CD4-positive, alpha-beta memory T cell (primary cell): Measurements from ENCODE around the gene TAF1B. TPM values are rescaled to one million over a fixed set of nuclear protein-coding genes. Genes with fewer than 3 reads are reported as not detected.
"Not testable (repeated sequence)": the region's sequence is repeated elsewhere in the genome, so short reads cannot be mapped to it uniquely, and the experiment has no call there.

Experiments used
- CTCF ChIA-PET: fragments of 350-600 bp; sonication (Branson Sonifier 250); formaldehyde crosslinking; loops from one replicate; lab custom pipeline; 2021; ENCODE audit warnings: inconsistent platforms; ENCODE audit not compliant: partially characterized antibody; lab: Charles Lee
- POLR2A ChIA-PET: fragments of 350-600 bp; sonication (Branson Sonifier 250); formaldehyde crosslinking; loops from one replicate; lab custom pipeline; 2021; ENCODE audit not compliant: partially characterized antibody; lab: Charles Lee
- DNase-seq, 5 donors: peaks; one replicate each; pipeline versions ENCODE4 v3.0.0 to v3.0.0-alpha.2; 2020 to 2022; ENCODE audit warnings: mixed read lengths in 1 of 5
- H3K27ac ChIP-seq: one replicate; pipeline ENCODE4 v1.7.0; 2013; ENCODE audit warnings: low read depth, low read length
- H3K27me3 ChIP-seq: 2 replicates; pipeline ENCODE4 v1.7.0; 2013; ENCODE audit warnings: mild to moderate bottlenecking, low read length, moderate library complexity; ENCODE audit not compliant: insufficient read depth
- H3K36me3 ChIP-seq: 2 replicates; pipeline ENCODE4 v1.7.0; 2013; ENCODE audit warnings: mild to moderate bottlenecking, low read length, moderate library complexity; ENCODE audit not compliant: insufficient read depth
- H3K4me1 ChIP-seq: 2 replicates; pipeline ENCODE4 v1.7.0; 2013; ENCODE audit warnings: mild to moderate bottlenecking, low read length, moderate library complexity; ENCODE audit not compliant: insufficient read depth
- H3K4me3 ChIP-seq, 2 donors: one replicate each; pipeline ENCODE4 v1.7.0; 2013; ENCODE audit warnings: low read length in 2 of 2, mild to moderate bottlenecking in 1 of 2
- H3K9me3 ChIP-seq, 2 donors: one replicate each; pipeline ENCODE4 v1.7.0; 2013; ENCODE audit warnings: low read length in 2 of 2, control low read depth in 1 of 2; ENCODE audit not compliant: control insufficient read depth in 1 of 2
- H3K27ac Mint-ChIP-seq, 7 donors: one replicate each; pipeline ENCODE4 v1.8.0; 2020 to 2021; ENCODE audit warnings: mixed read lengths in 7 of 7, mild to moderate bottlenecking in 6 of 7, inconsistent platforms in 3 of 7, moderate library complexity in 3 of 7
- H3K27me3 Mint-ChIP-seq, 2 donors: one replicate each; pipeline ENCODE4 v1.8.0; 2020 to 2021; ENCODE audit warnings: mixed read lengths in 2 of 2
- H3K36me3 Mint-ChIP-seq, 2 donors: one replicate each; pipeline ENCODE4 v1.8.0; 2020 to 2021; ENCODE audit warnings: mixed read lengths in 2 of 2, inconsistent platforms in 1 of 2, mild to moderate bottlenecking in 1 of 2
- H3K4me1 Mint-ChIP-seq, 4 donors: one replicate each; pipeline ENCODE4 v1.8.0; 2020 to 2021; ENCODE audit warnings: mixed read lengths in 4 of 4, mild to moderate bottlenecking in 1 of 4
- H3K4me3 Mint-ChIP-seq, 8 donors: one replicate each; pipeline ENCODE4 v1.8.0; 2020 to 2021; ENCODE audit warnings: mixed read lengths in 8 of 8, mild to moderate bottlenecking in 7 of 8, moderate library complexity in 6 of 8, inconsistent platforms in 3 of 8
- H3K9me3 Mint-ChIP-seq, 8 donors: one replicate each; pipeline ENCODE4 v1.8.0; 2020 to 2021; ENCODE audit warnings: mixed read lengths in 8 of 8, mild to moderate bottlenecking in 5 of 8, inconsistent platforms in 3 of 8, moderate library complexity in 1 of 8
- intact Hi-C: fragments of 100-400 bp; cut with micrococcal nuclease; formaldehyde crosslinking; loops from one replicate; pipeline ENCODE4 v1.15.1; 2023
- polyA plus RNA-seq, 2 donors: library from polyadenylated mRNA; unstranded; fragments of 300-500 nt; fragmentation: Illumina TruSeq; gene quantifications; one replicate each; pipeline ENCODE4 v1.2.3, GENCODE V29; 2021
- total RNA-seq, 2 experiments: library from RNA; stranded (reverse); gene quantifications; one replicate each; pipeline ENCODE4 v1.2.3, GENCODE V29; 2021

TAF1B gene
- total and polyA plus RNA-seq, 4 experiments from 2014 or later = 4.1 to 23.9 (median 17.8) TPM

DNA sequence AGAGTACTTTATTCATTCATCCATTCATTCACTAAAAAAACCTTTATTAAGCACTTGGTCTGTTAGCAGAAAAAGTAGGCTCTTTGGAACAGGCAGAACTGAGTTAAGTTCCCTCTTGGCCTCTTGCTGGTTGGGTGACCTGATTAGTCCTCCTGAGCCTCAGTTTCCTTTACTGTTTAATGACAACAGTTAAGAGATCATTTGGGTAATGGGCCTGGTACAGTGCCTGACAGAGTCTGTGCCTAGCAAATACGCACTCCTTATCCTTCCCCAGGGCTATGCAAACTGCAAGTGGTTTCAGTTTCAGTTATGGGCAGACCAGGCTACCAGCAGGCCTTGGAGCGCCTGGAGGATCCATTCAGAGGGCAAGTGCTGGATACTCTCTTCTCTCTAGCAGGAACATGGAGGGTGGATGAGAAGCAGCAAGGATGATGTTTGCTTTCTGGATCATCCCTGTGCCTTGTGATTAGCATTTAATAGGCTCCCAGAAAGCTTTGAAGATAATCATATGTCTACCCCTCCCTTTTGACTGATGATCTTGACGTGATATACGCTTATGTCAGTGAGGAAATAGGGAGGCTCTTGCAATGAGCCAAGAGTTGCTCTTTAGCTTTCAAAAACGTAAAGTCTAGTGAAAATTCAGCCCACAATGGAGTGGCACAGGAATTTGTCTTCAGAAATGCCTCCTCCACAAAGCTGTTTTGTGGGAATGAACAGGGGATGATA is 12.4 kb upstream of the TAF1B start:
- Histone ChIP-seq H3K36me3 (no peaks in the 10 kb centered on the region), H3K27ac (no peak overlapping the region), H3K4me3 (no peak overlapping the region), H3K4me1 (peaks cover 6% of the 10 kb centered on the region), H3K27me3 (no peaks in the 10 kb centered on the region), H3K9me3 (no peaks in the 10 kb centered on the region)
- intact Hi-C loops = no loop called here
- DNase-seq = peak in 1 of 5 donors; percentile 40
- Mint-ChIP-seq H3K4me1 (peaks cover 0 to 8% (median 5%) of the 10 kb centered on the region in 4 donors), H3K27me3 (peaks cover 0 to 2% of the 10 kb centered on the region in 2 donors), H3K36me3 (no peaks in the 10 kb centered on the region), H3K27ac (peak overlapping the region in 3 of 7 donors; percentile 31 to 76 (median 50)), H3K9me3 (no peaks in the 10 kb centered on the region), H3K4me3 (peak overlapping the region in 4 of 8 donors; percentile 18 to 36 (median 30))
- CTCF ChIA-PET = interaction anchor here (0.8 to 1.3 kb wide), 2 partner anchors 17 to 31 kb away, joined by 3 to 8 read pairs; no protein-coding TSS in a partner anchor
- POLR2A ChIA-PET = interaction anchor here (1.0 kb wide), 1 partner anchor 40 kb away, joined by 5 read pairs; no protein-coding TSS in a partner anchor

DNA sequence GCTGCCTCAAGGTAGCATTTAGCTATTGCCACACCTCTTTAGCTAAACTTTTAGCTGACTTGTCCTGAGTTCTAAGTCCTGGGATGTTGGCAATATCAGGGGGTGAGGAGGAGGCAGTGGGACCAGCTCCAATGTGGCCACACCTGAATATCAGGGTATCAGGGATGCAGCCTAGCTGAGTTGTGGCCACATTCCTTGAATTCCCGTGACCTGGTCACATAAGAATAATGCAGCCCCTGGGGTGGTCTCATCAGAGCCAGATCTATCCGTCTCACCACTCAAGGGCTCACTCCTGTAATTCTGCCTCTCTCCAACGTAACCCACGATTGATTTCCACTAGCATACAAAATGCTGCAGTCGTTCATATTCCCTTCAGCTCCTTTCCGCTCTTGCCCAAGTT is 11.6 kb upstream of the TAF1B start:
- H3K27me3 Mint-ChIP-seq = peaks cover 0 to 2% of the 10 kb centered on the region in 2 donors
- no peaks in the 10 kb centered on the region for H3K36me3 Mint-ChIP-seq
- Histone ChIP-seq H3K9me3 (no peaks in the 10 kb centered on the region), H3K4me1 (peaks cover 6% of the 10 kb centered on the region), H3K27ac (no peak overlapping the region), H3K4me3 (no peak overlapping the region), H3K27me3 (no peaks in the 10 kb centered on the region), H3K36me3 (no peaks in the 10 kb centered on the region)
- intact Hi-C loops = no loop called here
- no peak overlapping the region for H3K4me3 Mint-ChIP-seq
- ChIA-PET CTCF (interaction anchor here (0.8 to 1.3 kb wide), 2 partner anchors 18 to 32 kb away, joined by 3 to 8 read pairs; no protein-coding TSS in a partner anchor), POLR2A (interaction anchor here (1.0 kb wide), 1 partner anchor 39 kb away, joined by 5 read pairs; no protein-coding TSS in a partner anchor)
- DNase-seq = no peak
- no peak overlapping the region for H3K27ac Mint-ChIP-seq
- peaks cover 0 to 8% (median 5%) of the 10 kb centered on the region in 4 donors for H3K4me1 Mint-ChIP-seq
- H3K9me3 Mint-ChIP-seq = no peaks in the 10 kb centered on the region

DNA sequence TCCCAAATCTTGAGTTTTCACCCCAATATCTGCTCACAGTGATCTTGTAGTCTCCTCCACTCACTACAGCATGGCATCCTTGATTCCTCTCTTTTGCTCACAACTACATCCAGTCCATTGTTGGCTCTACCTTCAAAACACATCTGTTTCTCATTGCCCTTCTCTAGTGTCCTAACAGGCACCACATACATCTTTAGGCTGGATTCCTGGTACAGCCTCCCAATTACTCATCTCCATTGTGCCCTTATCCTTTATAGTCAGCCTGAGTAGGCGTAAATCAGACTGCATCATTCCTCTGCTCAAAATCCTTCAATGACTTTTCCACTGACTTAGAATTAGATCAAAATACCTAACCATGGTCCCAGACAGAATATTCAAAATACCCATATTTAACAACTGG is 10.7 kb upstream of the TAF1B start:
- Histone ChIP-seq H3K9me3 (no peaks in the 10 kb centered on the region), H3K4me3 (no peak overlapping the region), H3K27me3 (no peaks in the 10 kb centered on the region), H3K36me3 (no peaks in the 10 kb centered on the region), H3K4me1 (peaks cover 6% of the 10 kb centered on the region), H3K27ac (no peak overlapping the region)
- peaks cover 0 to 2% of the 10 kb centered on the region in 2 donors for H3K27me3 Mint-ChIP-seq
- no peaks in the 10 kb centered on the region for H3K9me3 Mint-ChIP-seq
- H3K27ac Mint-ChIP-seq = no peak overlapping the region
- ChIA-PET POLR2A (no interaction called here), CTCF (interaction anchor here (1.6 kb wide), 1 partner anchor 18 kb away, joined by 5 read pairs; no protein-coding TSS in a partner anchor)
- no peak for DNase-seq
- intact Hi-C loops = no loop called here
- peak overlapping the region in 1 of 8 donors; percentile 8 for H3K4me3 Mint-ChIP-seq
- H3K36me3 Mint-ChIP-seq = no peaks in the 10 kb centered on the region
- H3K4me1 Mint-ChIP-seq = peaks cover 0 to 8% (median 5%) of the 10 kb centered on the region in 4 donors

GRCh38 chr2:9835068-9835467 is 8.2 kb upstream of the TAF1B start:
- H3K4me1 Mint-ChIP-seq, DNase-seq, H3K9me3 Mint-ChIP-seq, CTCF ChIA-PET, H3K27ac ChIP-seq, H3K4me3 ChIP-seq, H3K4me1 ChIP-seq, H3K27me3 Mint-ChIP-seq, H3K36me3 Mint-ChIP-seq, H3K27ac Mint-ChIP-seq, H3K27me3 ChIP-seq, intact Hi-C loops, POLR2A ChIA-PET, H3K36me3 ChIP-seq, H3K9me3 ChIP-seq, H3K4me3 Mint-ChIP-seq: not testable (repeated sequence)

DNA sequence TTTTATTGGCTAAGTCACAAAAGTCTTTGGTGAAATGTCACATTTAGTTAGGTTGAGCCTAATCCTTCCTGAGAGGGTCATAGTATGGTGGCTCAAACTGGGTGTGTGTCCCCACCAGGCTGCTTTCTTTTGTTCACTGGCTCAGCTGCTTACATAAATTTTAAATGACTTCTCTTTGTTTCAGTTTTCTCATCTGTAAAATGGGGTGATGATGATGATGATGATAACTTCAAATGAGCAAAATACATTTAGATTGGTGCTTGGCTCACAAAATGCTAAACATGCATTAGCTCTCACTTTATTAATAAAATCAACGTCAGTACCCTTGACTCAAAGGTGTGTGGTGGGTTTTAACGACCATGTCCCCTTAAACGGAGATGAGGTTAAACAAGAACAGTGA is 7.2 kb upstream of the TAF1B start:
- Histone ChIP-seq H3K36me3 (no peaks in the 10 kb centered on the region), H3K27me3 (no peaks in the 10 kb centered on the region), H3K9me3 (no peaks in the 10 kb centered on the region), H3K4me3 (no peak overlapping the region), H3K4me1 (no peaks in the 10 kb centered on the region), H3K27ac (no peak overlapping the region)
- Mint-ChIP-seq H3K4me1 (peaks cover 0 to 2% (median under 1%) of the 10 kb centered on the region in 4 donors), H3K4me3 (no peak overlapping the region), H3K36me3 (no peaks in the 10 kb centered on the region), H3K9me3 (no peaks in the 10 kb centered on the region), H3K27me3 (peaks cover 0 to 2% of the 10 kb centered on the region in 2 donors), H3K27ac (no peak overlapping the region)
- POLR2A ChIA-PET = no interaction called here
- CTCF ChIA-PET = interaction anchor here (2.6 kb wide), 1 partner anchor 21 kb away, joined by 10 read pairs; no protein-coding TSS in a partner anchor
- intact Hi-C loops = no loop called here
- no peak for DNase-seq

GRCh38 chr2:9836517-9836916 is 6.8 kb upstream of the TAF1B start:
- peak overlapping the region in 1 of 7 donors; percentile 3 for H3K27ac Mint-ChIP-seq
- Histone ChIP-seq H3K27me3 (no peaks in the 10 kb centered on the region), H3K4me1 (no peaks in the 10 kb centered on the region), H3K9me3 (no peaks in the 10 kb centered on the region), H3K4me3 (no peak overlapping the region), H3K36me3 (no peaks in the 10 kb centered on the region), H3K27ac (no peak overlapping the region)
- no peaks in the 10 kb centered on the region for H3K9me3 Mint-ChIP-seq
- H3K36me3 Mint-ChIP-seq = no peaks in the 10 kb centered on the region
- POLR2A ChIA-PET = no interaction called here
- CTCF ChIA-PET = interaction anchor here (2.6 kb wide), 1 partner anchor 22 kb away, joined by 10 read pairs; no protein-coding TSS in a partner anchor
- H3K27me3 Mint-ChIP-seq = peaks cover 0 to 2% of the 10 kb centered on the region in 2 donors
- DNase-seq = no peak
- peaks cover 0 to 2% (median 0%) of the 10 kb centered on the region in 4 donors for H3K4me1 Mint-ChIP-seq
- H3K4me3 Mint-ChIP-seq = no peak overlapping the region
- intact Hi-C loops = no loop called here

DNA sequence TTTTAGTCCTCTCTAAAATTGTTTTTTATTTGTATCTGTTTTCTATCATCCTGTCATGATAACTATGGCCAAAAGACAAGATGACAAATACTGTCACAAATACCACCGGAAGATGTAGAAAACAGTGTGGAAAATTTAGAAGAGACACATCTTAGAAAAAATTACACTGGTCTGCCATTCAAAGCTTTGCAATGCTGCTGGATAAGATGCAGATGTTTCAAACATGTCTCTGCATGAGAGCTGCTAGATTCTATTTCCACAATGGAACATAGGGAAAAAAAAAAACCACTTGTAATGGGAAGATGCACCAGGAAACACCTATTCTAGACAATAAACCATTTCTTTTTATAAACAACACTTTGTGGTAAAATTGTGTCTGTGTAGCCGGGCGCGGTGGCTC is 5.8 kb upstream of the TAF1B start:
- intact Hi-C loops = no loop called here
- Histone ChIP-seq H3K27ac (no peak overlapping the region), H3K4me1 (peaks cover under 1% of the 10 kb centered on the region), H3K4me3 (no peak overlapping the region), H3K9me3 (no peaks in the 10 kb centered on the region), H3K36me3 (no peaks in the 10 kb centered on the region), H3K27me3 (no peaks in the 10 kb centered on the region)
- no peak for DNase-seq
- Mint-ChIP-seq H3K4me1 (peaks cover 0 to 5% (median 2%) of the 10 kb centered on the region in 4 donors), H3K36me3 (no peaks in the 10 kb centered on the region), H3K9me3 (no peaks in the 10 kb centered on the region), H3K27me3 (peaks cover 0 to 2% of the 10 kb centered on the region in 2 donors), H3K27ac (peak overlapping the region in 1 of 7 donors; percentile 18), H3K4me3 (no peak overlapping the region)
- ChIA-PET POLR2A (no interaction called here), CTCF (interaction anchor here (0.7 to 2.6 kb wide), 2 partner anchors 8 to 23 kb away, joined by 4 to 10 read pairs; no protein-coding TSS in a partner anchor)
